Keratinocyte (primary cell): ENCODE results near the gene TMEM208. TPM values are rescaled to one million over a fixed set of nuclear protein-coding genes. Genes with fewer than 3 reads are reported as not detected.

Source experiments
- DNase-seq: peaks from one replicate; pipeline ENCODE4 v3.0.0-alpha.2; 2011; ENCODE audit warnings: low read depth, missing footprints, low spot score
- FAIRE-seq: peaks from 2 replicates; lab custom pipeline; 2011; peaks lifted over from hg19 to GRCh38; lab: Jason Lieb, UNC
- H2AFZ ChIP-seq: 2 replicates; pipeline ENCODE4 v1.6.0; 2012; ENCODE audit warnings: low read length, control low read depth, inconsistent platforms; ENCODE audit not compliant: control insufficient read depth
- H3K27ac ChIP-seq: 2 replicates; pipeline ENCODE4 v1.5.1; 2011; ENCODE audit warnings: low read length; ENCODE audit not compliant: control insufficient read depth, insufficient read depth
- H3K27me3 ChIP-seq: 3 replicates; pipeline ENCODE4 v1.6.0; 2011; ENCODE audit warnings: low read length; ENCODE audit not compliant: control insufficient read depth, insufficient read depth; ENCODE audit errors: extremely low read depth
- H3K36me3 ChIP-seq, 2 experiments: 2 replicates in 1 of 2; 3 replicates in 1 of 2; pipeline ENCODE4 v1.5.1; 2011; ENCODE audit warnings: low read length in 2 of 2, mild to moderate bottlenecking in 1 of 2; ENCODE audit not compliant: control insufficient read depth in 2 of 2, insufficient read depth in 2 of 2; ENCODE audit errors: extremely low read depth in 1 of 2
- H3K4me1 ChIP-seq: 3 replicates; pipeline ENCODE4 v1.5.1; 2011; ENCODE audit warnings: low read length; ENCODE audit not compliant: control insufficient read depth, insufficient read depth; ENCODE audit errors: extremely low read depth
- H3K4me2 ChIP-seq: 3 replicates; pipeline ENCODE4 v1.6.0; 2011; ENCODE audit warnings: low read depth, low read length; ENCODE audit not compliant: control insufficient read depth, insufficient read depth; ENCODE audit errors: extremely low read depth
- H3K4me3 ChIP-seq, 3 experiments: fragments of 200-600 bp in 1 of 3; sonication (generic) in 1 of 3; 2 replicates in 2 of 3; 3 replicates in 1 of 3; pipeline ENCODE4 v1.5.1; 2011 to 2016; ENCODE audit warnings: low read length in 3 of 3, mild to moderate bottlenecking in 3 of 3, control low read depth in 2 of 3, inconsistent platforms in 1 of 3, low read depth in 1 of 3, mixed read lengths in 1 of 3, mixed run types in 1 of 3, moderate library complexity in 1 of 3; ENCODE audit not compliant: control insufficient read depth in 2 of 3, insufficient read depth in 2 of 3; ENCODE audit errors: extremely low read depth in 1 of 3
- H3K79me2 ChIP-seq: 2 replicates; pipeline ENCODE4 v1.6.0; 2012; ENCODE audit warnings: low read length; ENCODE audit not compliant: control insufficient read depth, insufficient read depth
- H3K9ac ChIP-seq: 3 replicates; pipeline ENCODE4 v1.6.0; 2011; ENCODE audit warnings: low read length; ENCODE audit not compliant: control insufficient read depth, insufficient read depth; ENCODE audit errors: extremely low read depth
- H3K9me1 ChIP-seq: 3 replicates; pipeline ENCODE4 v1.6.0; 2011; ENCODE audit warnings: low read length; ENCODE audit not compliant: control insufficient read depth, insufficient read depth; ENCODE audit errors: extremely low read depth
- H3K9me3 ChIP-seq: 2 replicates; pipeline ENCODE4 v1.5.1; 2012; ENCODE audit warnings: low read depth, low read length; ENCODE audit not compliant: control insufficient read depth
- H4K20me1 ChIP-seq: 3 replicates; pipeline ENCODE4 v1.6.0; 2011; ENCODE audit warnings: low read length; ENCODE audit not compliant: control insufficient read depth, insufficient read depth; ENCODE audit errors: extremely low read depth
- EZH2 ChIP-seq: IDR thresholded peaks from one replicate; pipeline ENCODE4 v1.6.1; 2012; ENCODE audit warnings: inconsistent platforms, mild to moderate bottlenecking, low read length, moderate library complexity
- dilution Hi-C: fragments of 300-500 bp; cut with MboI; formaldehyde crosslinking; loops from one replicate; pipeline ENCODE4 v1.7.0; 2020; ENCODE audit warnings: low sequenced_read_pairs; ENCODE audit not compliant: extremely low pct_ligation_motif_present
- polyA plus RNA-seq, 5 experiments: library from polyadenylated mRNA; depleted of rRNA in 3 of 5; stranded (reverse) in 3 of 5; stranded (forward) in 1 of 5; unstranded in 1 of 5; fragments of >200 nt; gene quantifications; 1 replicate in 1 of 5; 2 replicates in 3 of 5; 3 replicates in 1 of 5; pipeline versions ENCODE4 v1.2.1 to v1.2.3, GENCODE V29; 2011 to 2012; ENCODE audit warnings: missing spikeins in 2 of 5, low read depth in 1 of 5, low replicate concordance in 1 of 5
- TF ChIP-seq, protein P1 (sequence below), 3 experiments: IDR thresholded peaks in 1 of 3; conservative IDR thresholded peaks in 1 of 3; optimal IDR thresholded peaks in 1 of 3; 2 replicates in 2 of 3; 3 replicates in 1 of 3; pipeline versions ENCODE3 to v1.5.1; 2011; ENCODE audit warnings: low read length in 3 of 3, mild to moderate bottlenecking in 3 of 3, moderate library complexity in 2 of 3, control low read depth in 1 of 3, inconsistent platforms in 1 of 3; ENCODE audit not compliant: insufficient read depth in 2 of 3; ENCODE audit errors: extremely low read depth in 1 of 3

Gene TMEM208
- polyA plus RNA-seq, 1 donor (not counting 4 experiments of a cell fraction or from before 2014, with no cell fraction given) = 44.9 TPM

DNA sequence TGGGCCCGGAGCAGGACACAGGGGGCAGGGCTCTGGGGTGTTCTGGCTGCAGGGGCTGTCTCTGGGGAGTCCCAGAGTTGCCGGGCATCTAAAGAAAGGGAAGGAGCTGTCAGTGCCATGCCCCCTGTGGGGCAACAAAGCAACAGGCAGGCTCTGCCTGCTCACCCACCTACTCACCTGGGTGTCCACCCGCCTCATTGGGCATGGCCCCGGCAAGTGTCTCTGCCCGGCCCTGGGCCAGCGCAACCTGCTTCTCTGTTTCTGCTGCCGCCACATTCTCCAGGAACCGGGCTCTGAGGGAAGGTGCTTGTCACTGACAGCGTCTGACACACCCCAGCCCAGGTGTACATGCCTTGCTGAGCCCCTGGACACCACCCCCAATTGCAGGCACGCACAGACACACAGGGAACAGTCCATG lies 7.3 kb downstream of the TMEM208 start:
- peaks cover 38 to 47% of the 10 kb centered on the region in 2 experiments for H3K36me3 ChIP-seq
- FAIRE-seq (no peak), DNase-seq (no peak)
- no peak overlapping the region for H3K4me3 ChIP-seq
- H3K27me3 ChIP-seq = no peaks in the 10 kb centered on the region
- H4K20me1 ChIP-seq = no peaks in the 10 kb centered on the region
- no peak overlapping the region for H3K9ac ChIP-seq
- H3K79me2 ChIP-seq = peaks cover 7% of the 10 kb centered on the region
- no peak overlapping the region for H2AFZ ChIP-seq
- H3K4me2 ChIP-seq = no peak overlapping the region
- dilution Hi-C loops = no loop called here
- TF ChIP-seq EZH2 = no peak
- TF ChIP-seq, protein P1, sequence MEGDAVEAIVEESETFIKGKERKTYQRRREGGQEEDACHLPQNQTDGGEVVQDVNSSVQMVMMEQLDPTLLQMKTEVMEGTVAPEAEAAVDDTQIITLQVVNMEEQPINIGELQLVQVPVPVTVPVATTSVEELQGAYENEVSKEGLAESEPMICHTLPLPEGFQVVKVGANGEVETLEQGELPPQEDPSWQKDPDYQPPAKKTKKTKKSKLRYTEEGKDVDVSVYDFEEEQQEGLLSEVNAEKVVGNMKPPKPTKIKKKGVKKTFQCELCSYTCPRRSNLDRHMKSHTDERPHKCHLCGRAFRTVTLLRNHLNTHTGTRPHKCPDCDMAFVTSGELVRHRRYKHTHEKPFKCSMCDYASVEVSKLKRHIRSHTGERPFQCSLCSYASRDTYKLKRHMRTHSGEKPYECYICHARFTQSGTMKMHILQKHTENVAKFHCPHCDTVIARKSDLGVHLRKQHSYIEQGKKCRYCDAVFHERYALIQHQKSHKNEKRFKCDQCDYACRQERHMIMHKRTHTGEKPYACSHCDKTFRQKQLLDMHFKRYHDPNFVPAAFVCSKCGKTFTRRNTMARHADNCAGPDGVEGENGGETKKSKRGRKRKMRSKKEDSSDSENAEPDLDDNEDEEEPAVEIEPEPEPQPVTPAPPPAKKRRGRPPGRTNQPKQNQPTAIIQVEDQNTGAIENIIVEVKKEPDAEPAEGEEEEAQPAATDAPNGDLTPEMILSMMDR (optimal IDR thresholded peaks at IDR 0.05 in 1 of 3, IDR thresholded peaks at IDR 0.05 in 1 of 3, conservative IDR thresholded peaks at IDR 0.05 in 1 of 3; ENCODE audit: extremely low read depth in 1 of 3, insufficient read depth in 2 of 3, low read length in 3 of 3) = no peak
- H3K27ac ChIP-seq = no peak overlapping the region
- no peaks in the 10 kb centered on the region for H3K9me3 ChIP-seq
- H3K9me1 ChIP-seq = no peaks in the 10 kb centered on the region
- H3K4me1 ChIP-seq = peaks cover 11% of the 10 kb centered on the region

- peaks cover 10% of the 10 kb centered on the region for H3K79me2 ChIP-seq
- DNase-seq = no peak
- no peaks in the 10 kb centered on the region for H3K9me3 ChIP-seq
- peak; percentile 86 for FAIRE-seq
- peak overlapping the region; percentile 46 for H3K9ac ChIP-seq
- H3K4me1 ChIP-seq = peaks cover 18% of the 10 kb centered on the region
- H3K36me3 ChIP-seq = peaks cover 36 to 38% of the 10 kb centered on the region in 2 experiments
- dilution Hi-C loops = no loop called here
- peak overlapping the region; percentile 70 for H3K27ac ChIP-seq
- TF ChIP-seq, protein P1 (optimal IDR thresholded peaks at IDR 0.05 in 1 of 3, IDR thresholded peaks at IDR 0.05 in 1 of 3, conservative IDR thresholded peaks at IDR 0.05 in 1 of 3; ENCODE audit: extremely low read depth in 1 of 3, insufficient read depth in 2 of 3, low read length in 3 of 3) = no peak
- no peak for TF ChIP-seq EZH2
- H3K4me2 ChIP-seq = peak overlapping the region; percentile 79
- no peaks in the 10 kb centered on the region for H4K20me1 ChIP-seq
- peak overlapping the region; percentile 7 to 49 (median 47) for H3K4me3 ChIP-seq
- no peaks in the 10 kb centered on the region for H3K9me1 ChIP-seq
- H3K27me3 ChIP-seq = no peaks in the 10 kb centered on the region
- peak overlapping the region; percentile 29 for H2AFZ ChIP-seq
Observed at GRCh38 chr16:67235816-67236562, 9.1 kb downstream of the TMEM208 start.
